Stimulated activated CD8-positive, alpha-beta memory T cell treated with anti-CD3 and anti-CD28 coated beads, Interleukin-7, amount 100 ng/mL, for 24 hours (primary cell): ENCODE results near the gene IGFL4.

Experiments
- DNase-seq: peaks from one replicate; pipeline ENCODE4 v3.0.0-alpha.2; 2020; ENCODE audit warnings: low read depth

Gene IGFL4

DNA sequence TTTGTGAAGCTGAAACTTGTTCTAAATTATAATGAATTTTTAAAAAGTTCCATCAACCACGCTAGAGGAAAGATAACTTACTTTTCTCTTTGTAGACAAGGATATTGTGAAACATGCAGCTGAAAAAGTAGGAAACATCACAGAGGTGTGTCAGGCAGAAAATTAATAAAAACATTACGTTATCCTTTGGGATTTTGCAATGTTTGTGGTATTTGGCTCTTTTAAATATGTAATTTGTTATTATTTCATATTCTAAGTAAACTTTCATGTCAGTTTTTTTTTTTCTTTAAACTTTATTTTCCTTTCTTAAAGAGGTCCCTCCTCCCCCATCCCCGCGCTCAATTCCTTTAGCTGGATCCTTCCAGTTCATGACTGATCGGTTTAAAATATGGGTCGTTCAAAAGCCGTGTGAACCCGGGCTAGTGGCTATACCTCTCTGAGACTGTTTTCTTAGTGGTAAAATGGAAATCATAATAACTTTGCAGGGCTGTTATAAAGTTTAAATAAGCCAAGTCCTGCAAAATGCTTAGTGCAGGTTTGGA is 46.3 kb downstream of the IGFL4 start:
- DNase-seq, result no peak

DNA sequence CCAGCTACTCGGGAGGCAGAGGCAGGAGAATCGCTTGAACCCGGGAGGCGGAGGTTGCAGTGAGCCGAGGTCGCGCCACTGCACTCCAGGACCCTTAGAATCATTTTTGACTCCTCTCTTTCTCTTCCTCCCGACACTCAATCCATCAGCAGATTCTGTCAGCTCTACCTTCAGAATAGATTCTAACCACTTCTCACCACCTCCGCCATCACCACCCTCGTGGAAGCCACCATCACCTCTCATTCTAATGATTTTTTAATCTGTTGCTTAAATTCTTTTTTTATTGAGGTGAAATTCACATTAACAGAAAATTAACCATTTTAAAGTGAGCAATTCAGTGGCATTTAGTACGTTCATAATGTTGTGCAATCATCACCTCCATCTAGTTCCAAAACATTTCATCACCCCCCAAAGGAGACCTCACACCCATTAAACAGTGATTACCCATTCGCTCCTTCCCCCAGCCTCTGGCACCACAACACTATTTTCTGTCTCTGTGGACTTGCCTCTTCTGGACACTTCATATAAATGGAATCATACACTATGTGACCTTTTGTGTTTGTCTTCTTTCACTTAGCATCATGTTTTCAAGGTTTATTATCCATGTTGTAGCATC is 50.6 kb downstream of the IGFL4 start:
- DNase-seq, result no peak
